Ascending aorta (tissue), 2 donors: ENCODE results near the gene MRO. TPM values are rescaled to one million over a fixed set of nuclear protein-coding genes. Genes with fewer than 3 reads are reported as not detected.
"Not testable (repeated sequence)": the region's sequence is repeated elsewhere in the genome, so short reads cannot be mapped to it uniquely, and the experiment has no call there.

ENCODE experiments used
- DNase-seq, 2 donors: peaks; one replicate each; pipeline ENCODE4 v3.0.0-alpha.2; 2019; ENCODE audit warnings: low spot score in 2 of 2
- H3K27ac ChIP-seq, 2 donors: fragments of 200-600 bp; sonication (generic); one replicate each; pipeline ENCODE4 v1.5.1; 2016 to 2017; ENCODE audit warnings: mild to moderate bottlenecking in 1 of 2
- H3K27me3 ChIP-seq: fragments of 200-600 bp; sonication (generic); one replicate; pipeline ENCODE4 v1.5.1; 2017
- H3K36me3 ChIP-seq, 2 donors: fragments of 200-600 bp; sonication (generic); one replicate each; pipeline ENCODE4 v1.5.1; 2016
- H3K4me1 ChIP-seq, 2 donors: fragments of 200-600 bp; sonication (generic); one replicate each; pipeline ENCODE4 v1.5.1; 2016 to 2017; ENCODE audit warnings: mild to moderate bottlenecking in 1 of 2
- H3K4me3 ChIP-seq, 2 donors: fragments of 200-600 bp; sonication (generic); one replicate each; pipeline ENCODE4 v1.5.1; 2016 to 2017; ENCODE audit warnings: mild to moderate bottlenecking in 1 of 2
- H3K9me3 ChIP-seq, 2 donors: fragments of 200-600 bp; sonication (generic); one replicate each; pipeline ENCODE4 v1.5.1; 2016
- intact Hi-C: fragments of 100-400 bp; cut with DNase I; formaldehyde crosslinking; loops from one replicate; pipeline ENCODE4 v1.15.1; 2023
- total RNA-seq: library from RNA; depleted of rRNA; stranded (reverse); fragments of >200 nt; gene quantifications from one replicate; pipeline ENCODE4 v1.1.0, GENCODE V29; 2016
- TF ChIP-seq, protein P1 (sequence below), 3 experiments: fragments of 200-600 bp in 2 of 3; fragments of 450-650 bp in 1 of 3; sonication (generic) in 2 of 3; IDR thresholded peaks; one replicate each; pipeline ENCODE4 v1.5.1; 2016 to 2019; ENCODE audit warnings: antibody characterized with exemption in 3 of 3, mild to moderate bottlenecking in 1 of 3, moderate library complexity in 1 of 3

Gene MRO
- total RNA-seq, 1 donor from 2014 or later, result 1.4 TPM

GRCh38 chr18:50790948-50791347 lies 28.9 kb downstream of the MRO start:
- Histone ChIP-seq H3K27me3 (no peaks in the 10 kb centered on the region), H3K9me3 (no peaks in the 10 kb centered on the region), H3K36me3 (no peaks in the 10 kb centered on the region), H3K27ac (no peak overlapping the region), H3K4me1 (no peaks in the 10 kb centered on the region), H3K4me3 (no peak overlapping the region)
- no peak for DNase-seq
- TF ChIP-seq, protein P1, sequence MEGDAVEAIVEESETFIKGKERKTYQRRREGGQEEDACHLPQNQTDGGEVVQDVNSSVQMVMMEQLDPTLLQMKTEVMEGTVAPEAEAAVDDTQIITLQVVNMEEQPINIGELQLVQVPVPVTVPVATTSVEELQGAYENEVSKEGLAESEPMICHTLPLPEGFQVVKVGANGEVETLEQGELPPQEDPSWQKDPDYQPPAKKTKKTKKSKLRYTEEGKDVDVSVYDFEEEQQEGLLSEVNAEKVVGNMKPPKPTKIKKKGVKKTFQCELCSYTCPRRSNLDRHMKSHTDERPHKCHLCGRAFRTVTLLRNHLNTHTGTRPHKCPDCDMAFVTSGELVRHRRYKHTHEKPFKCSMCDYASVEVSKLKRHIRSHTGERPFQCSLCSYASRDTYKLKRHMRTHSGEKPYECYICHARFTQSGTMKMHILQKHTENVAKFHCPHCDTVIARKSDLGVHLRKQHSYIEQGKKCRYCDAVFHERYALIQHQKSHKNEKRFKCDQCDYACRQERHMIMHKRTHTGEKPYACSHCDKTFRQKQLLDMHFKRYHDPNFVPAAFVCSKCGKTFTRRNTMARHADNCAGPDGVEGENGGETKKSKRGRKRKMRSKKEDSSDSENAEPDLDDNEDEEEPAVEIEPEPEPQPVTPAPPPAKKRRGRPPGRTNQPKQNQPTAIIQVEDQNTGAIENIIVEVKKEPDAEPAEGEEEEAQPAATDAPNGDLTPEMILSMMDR (IDR thresholded peaks at IDR 0.05), result no peak
- intact Hi-C loops, result no loop called here

- Histone ChIP-seq H3K4me3 (no peak overlapping the region), H3K36me3 (no peaks in the 10 kb centered on the region), H3K27ac (no peak overlapping the region), H3K9me3 (no peaks in the 10 kb centered on the region), H3K27me3 (no peaks in the 10 kb centered on the region), H3K4me1 (no peaks in the 10 kb centered on the region)
- intact Hi-C loops, result no loop called here
- DNase-seq, result no peak
- TF ChIP-seq, protein P1 (IDR thresholded peaks at IDR 0.05), result no peak
These were observed 29.6 kb downstream of the MRO start for GRCh38 chr18:50790241-50790640.

DNA sequence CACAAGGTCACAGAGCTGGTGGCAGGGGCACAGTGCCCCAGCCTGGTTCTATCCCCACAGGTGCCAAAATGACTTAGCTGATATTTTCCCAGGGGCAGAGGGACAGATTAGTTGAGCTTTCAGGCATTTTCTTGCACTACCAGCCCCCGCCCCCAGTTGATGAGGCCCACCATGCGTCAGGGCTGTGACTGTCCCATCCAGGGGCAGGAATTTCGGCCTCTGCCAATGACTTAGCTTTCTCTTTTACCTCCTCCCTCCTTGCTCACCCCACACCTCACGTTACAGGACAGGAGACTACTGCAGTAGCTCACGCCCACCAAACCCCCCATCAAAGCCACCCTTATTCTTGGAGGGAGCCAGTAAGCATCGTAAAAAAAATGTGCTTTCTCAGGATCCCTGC lies 31.5 kb downstream of the MRO start:
- Histone ChIP-seq H3K4me1 (no peaks in the 10 kb centered on the region), H3K4me3 (no peak overlapping the region), H3K27me3 (no peaks in the 10 kb centered on the region), H3K9me3 (no peaks in the 10 kb centered on the region), H3K27ac (no peak overlapping the region), H3K36me3 (no peaks in the 10 kb centered on the region)
- TF ChIP-seq, protein P1 (IDR thresholded peaks at IDR 0.05), result no peak
- DNase-seq, result no peak
- intact Hi-C loops, result loop anchor here (10.0 kb wide), 1 partner anchor 363 kb away; no protein-coding TSS in a partner anchor

GRCh38 chr18:50786864-50787263 lies 33.0 kb downstream of the MRO start:
- Histone ChIP-seq H3K4me1 (no peaks in the 10 kb centered on the region), H3K27me3 (no peaks in the 10 kb centered on the region), H3K4me3 (no peak overlapping the region), H3K27ac (no peak overlapping the region), H3K36me3 (no peaks in the 10 kb centered on the region), H3K9me3 (no peaks in the 10 kb centered on the region)
- TF ChIP-seq, protein P1 (IDR thresholded peaks at IDR 0.05), result no peak
- intact Hi-C loops, result loop anchor here (10.0 kb wide), 1 partner anchor 362 kb away; no protein-coding TSS in a partner anchor
- DNase-seq, result no peak

DNA sequence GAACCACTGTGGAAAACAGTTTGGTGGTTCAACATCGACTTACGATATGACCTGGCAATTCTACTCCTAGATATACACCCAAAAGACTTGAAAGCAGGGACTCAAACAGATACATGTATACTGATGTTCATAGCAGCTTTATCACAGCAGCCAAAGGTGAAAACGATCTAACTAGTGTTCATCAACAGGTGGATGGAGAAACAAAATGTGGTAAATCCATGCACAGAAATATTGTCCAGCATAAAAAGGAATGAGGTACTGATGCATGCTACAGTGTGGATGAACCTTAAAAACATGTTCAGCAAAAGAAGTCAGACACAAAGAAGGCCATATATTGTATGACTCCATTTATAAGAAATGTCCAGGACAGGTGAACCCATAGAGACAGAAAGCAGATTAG lies 36.3 kb downstream of the MRO start:
- Histone ChIP-seq H3K4me3 (no peak overlapping the region), H3K36me3 (no peaks in the 10 kb centered on the region), H3K9me3 (no peaks in the 10 kb centered on the region), H3K27ac (no peak overlapping the region), H3K27me3 (no peaks in the 10 kb centered on the region), H3K4me1 (no peaks in the 10 kb centered on the region)
- intact Hi-C loops, result loop anchor here (10.0 kb wide), 1 partner anchor 359 kb away; no protein-coding TSS in a partner anchor
- no peak for DNase-seq
- TF ChIP-seq, protein P1 (IDR thresholded peaks at IDR 0.05), result no peak

GRCh38 chr18:50779021-50779420 lies 40.8 kb downstream of the MRO start:
- H3K9me3 ChIP-seq, H3K27ac ChIP-seq, H3K4me3 ChIP-seq, H3K36me3 ChIP-seq, H3K27me3 ChIP-seq, H3K4me1 ChIP-seq, intact Hi-C loops, DNase-seq: not testable (repeated sequence)
